Thymus (tissue), 11 donors: ENCODE data around the gene STRN3. TPM values are rescaled to one million over a fixed set of nuclear protein-coding genes. Genes with fewer than 3 reads are reported as not detected.
"Not testable (repeated sequence)": the region's sequence is repeated elsewhere in the genome, so short reads cannot be mapped to it uniquely, and the experiment has no call there.

Source experiments
- DNase-seq, 9 donors: peaks; one replicate each; pipeline ENCODE4 v3.0.0-alpha.2; 2013; ENCODE audit warnings: low spot score in 9 of 9, low read depth in 6 of 9, missing footprints in 1 of 9
- H3K27ac ChIP-seq, 2 donors: one replicate each; pipeline ENCODE4 v1.5.1; 2013; ENCODE audit warnings: control low read depth in 1 of 2, low read depth in 1 of 2, low read length in 1 of 2, mild to moderate bottlenecking in 1 of 2, moderate library complexity in 1 of 2
- H3K27me3 ChIP-seq, 2 donors: one replicate each; pipeline ENCODE4 v1.5.1; 2013; ENCODE audit warnings: low read length in 1 of 2; ENCODE audit not compliant: control insufficient read depth in 2 of 2, insufficient read depth in 1 of 2
- H3K36me3 ChIP-seq, 2 donors: one replicate each; pipeline ENCODE4 v1.5.1; 2013; ENCODE audit warnings: low read length in 1 of 2, mild to moderate bottlenecking in 1 of 2, moderate library complexity in 1 of 2; ENCODE audit not compliant: control insufficient read depth in 2 of 2, insufficient read depth in 2 of 2
- H3K4me1 ChIP-seq, 2 donors: one replicate each; pipeline ENCODE4 v1.5.1; 2013; ENCODE audit warnings: low read length in 2 of 2; ENCODE audit not compliant: control insufficient read depth in 2 of 2, insufficient read depth in 2 of 2
- H3K4me3 ChIP-seq, 2 donors: one replicate each; pipeline ENCODE4 v1.5.1; 2013; ENCODE audit warnings: low read length in 2 of 2, control low read depth in 1 of 2, mild to moderate bottlenecking in 1 of 2
- H3K9me3 ChIP-seq, 2 donors: one replicate each; pipeline ENCODE4 v1.5.1; 2013; ENCODE audit warnings: low read length in 1 of 2, mild to moderate bottlenecking in 1 of 2; ENCODE audit not compliant: control insufficient read depth in 2 of 2, insufficient read depth in 1 of 2
- WGBS: extraction: QIAGEN DNeasy Blood & Tissue Kit; methylation state at CpG from one replicate; pipeline ENCODE4 v1.1.7; 2013; 5-methylcytosine and 5-hydroxymethylcytosine counted together
- polyA plus RNA-seq: library from polyadenylated mRNA; stranded (reverse); fragments of 200-250 nt; gene quantifications from one replicate; pipeline ENCODE4 v1.2.3, GENCODE V29; 2013
- total RNA-seq: library from RNA; stranded (reverse); fragments of 120-200 nt; gene quantifications from one replicate; pipeline ENCODE4 v1.2.4, GENCODE V29; 2013
- donor health status: healthy.

Gene STRN3
- total and polyA plus RNA-seq, 2 donors, result 14.7 to 26.4 TPM

DNA sequence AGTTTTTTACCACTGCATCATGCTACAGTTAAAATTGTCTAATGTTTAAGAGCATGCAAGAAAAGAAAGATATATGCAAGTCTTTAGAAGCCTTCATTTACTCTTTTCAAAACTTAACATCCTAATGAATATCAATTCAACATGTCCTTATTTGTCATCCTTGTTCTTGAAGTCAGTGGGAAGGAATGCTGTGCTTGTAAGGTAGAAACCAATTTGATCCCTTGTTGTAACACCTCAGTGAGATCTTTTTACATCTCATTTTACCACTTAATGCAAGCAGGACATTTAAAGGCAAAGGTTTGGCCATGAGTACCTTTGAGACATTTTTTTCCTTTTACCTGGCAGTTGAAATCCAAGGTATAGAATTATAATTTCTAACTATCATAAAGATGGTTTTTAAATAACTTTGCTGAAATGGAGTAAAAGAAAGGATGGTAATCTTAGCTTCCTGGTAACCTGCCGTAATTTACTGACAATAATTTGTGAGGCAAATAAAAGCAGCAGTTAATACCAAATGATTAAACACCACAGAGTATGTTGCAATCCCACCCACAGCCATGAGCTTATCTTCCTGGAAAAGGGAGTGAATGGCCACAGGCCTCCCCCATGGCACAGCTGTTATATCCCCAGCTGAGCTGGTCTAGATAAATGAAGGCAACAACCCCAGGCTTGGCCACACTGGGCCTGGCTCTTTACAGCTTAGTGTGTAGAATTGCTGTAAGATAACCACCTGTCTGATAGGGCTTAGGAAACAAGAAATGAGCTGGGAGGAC lies 33.2 kb upstream of the STRN3 start:
- H3K27me3 ChIP-seq, result no peaks in the 10 kb centered on the region
- no peak overlapping the region for H3K4me3 ChIP-seq
- H3K36me3 ChIP-seq, result no peaks in the 10 kb centered on the region
- DNase-seq, result no peak
- WGBS, result 91% methylated on average over 1 of the region's 1 CpG
- H3K27ac ChIP-seq, result no peak overlapping the region
- no peaks in the 10 kb centered on the region for H3K4me1 ChIP-seq
- no peaks in the 10 kb centered on the region for H3K9me3 ChIP-seq

DNA sequence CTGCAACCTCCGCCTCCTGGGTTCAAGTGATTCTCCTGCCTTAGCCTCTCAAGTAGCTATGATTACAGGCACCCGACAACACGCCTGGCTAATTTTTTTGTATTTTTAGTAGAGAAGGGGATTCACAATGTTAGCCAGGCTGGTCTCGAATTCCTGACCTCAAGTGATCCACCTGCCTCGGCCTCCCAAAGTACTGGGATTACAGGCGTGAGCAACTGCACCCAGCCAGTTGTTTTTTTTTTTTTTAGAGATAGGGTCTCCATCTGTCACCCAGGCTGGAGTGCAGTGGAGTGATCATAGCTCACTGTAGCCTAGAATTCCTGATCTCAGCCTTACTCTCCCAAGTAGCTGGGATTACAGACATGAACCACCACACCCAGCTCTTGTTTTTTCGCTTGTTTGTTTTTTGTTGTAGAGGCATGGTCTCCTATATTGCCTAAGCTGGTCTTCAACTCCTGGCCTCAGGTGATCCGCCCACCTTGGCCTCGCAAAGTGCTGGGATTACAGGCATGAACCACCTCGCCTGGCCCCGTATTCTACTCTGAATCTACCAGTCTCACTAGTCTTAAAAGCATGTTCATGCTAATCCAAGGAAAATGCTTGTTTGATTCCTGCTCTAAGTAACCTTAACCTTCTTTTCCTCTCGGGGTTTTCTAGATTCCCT lies 31.7 kb upstream of the STRN3 start:
- Histone ChIP-seq H3K4me3 (no peak overlapping the region), H3K27me3 (no peaks in the 10 kb centered on the region), H3K9me3 (no peaks in the 10 kb centered on the region), H3K4me1 (no peaks in the 10 kb centered on the region), H3K36me3 (no peaks in the 10 kb centered on the region), H3K27ac (no peak overlapping the region)
- WGBS, result 98% methylated on average over 12 of the region's 12 CpGs
- no peak for DNase-seq

DNA sequence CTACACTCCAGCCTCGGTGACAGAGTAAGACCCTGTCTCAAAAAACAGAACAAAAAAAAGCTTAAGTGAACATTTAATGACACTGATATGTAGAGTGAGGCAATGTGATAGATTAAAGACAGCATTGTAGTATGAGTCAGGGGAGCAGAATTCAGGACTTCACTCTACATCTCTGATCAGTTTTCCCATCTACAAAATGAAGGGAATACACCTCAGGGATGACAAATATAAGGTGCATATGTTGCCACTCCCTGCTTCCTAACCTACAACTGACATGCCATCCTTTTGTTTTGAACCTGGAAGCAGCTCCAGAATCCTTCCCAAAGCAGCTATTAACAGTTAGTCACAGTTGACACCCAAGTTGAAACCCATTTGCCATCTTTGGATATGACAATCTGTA lies 30.9 kb upstream of the STRN3 start:
- Histone ChIP-seq H3K36me3 (no peaks in the 10 kb centered on the region), H3K4me3 (no peak overlapping the region), H3K4me1 (no peaks in the 10 kb centered on the region), H3K27me3 (no peaks in the 10 kb centered on the region), H3K27ac (no peak overlapping the region), H3K9me3 (no peaks in the 10 kb centered on the region)
- no peak for DNase-seq
- WGBS, result 98% methylated on average over 1 of the region's 1 CpG

DNA sequence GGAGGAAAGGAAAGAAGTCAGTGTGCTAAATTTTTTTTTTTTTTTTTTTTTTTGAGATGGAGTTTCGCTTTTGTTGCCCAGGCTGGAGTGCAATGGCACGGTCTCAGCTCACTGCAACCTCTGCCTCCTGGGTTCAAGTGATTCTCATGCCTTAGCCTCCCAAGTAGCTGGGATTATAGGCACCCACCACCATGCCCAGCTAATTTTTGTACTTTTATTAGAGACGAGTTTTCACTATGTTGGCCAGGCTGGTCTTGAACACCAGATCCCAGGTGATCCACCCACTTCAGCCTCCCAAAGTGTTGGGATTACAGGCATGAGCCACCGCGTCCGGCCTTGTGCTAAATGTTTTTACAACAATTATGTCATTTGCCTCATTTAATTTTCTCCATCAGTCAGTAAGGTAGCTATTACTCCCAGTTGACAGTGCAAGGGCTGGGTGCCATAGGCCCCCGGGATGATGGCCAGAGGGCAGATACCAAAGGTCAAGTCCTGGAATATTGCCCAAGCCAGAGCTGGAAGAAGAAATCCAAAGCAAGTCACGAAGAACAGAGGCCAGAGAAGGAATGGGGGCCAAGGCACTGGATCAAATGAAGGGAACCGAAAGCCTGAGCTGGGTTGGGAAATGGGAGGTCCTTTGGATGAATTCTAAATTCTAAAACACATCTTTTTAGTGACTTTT lies 26.9 kb upstream of the STRN3 start:
- H3K4me1 ChIP-seq, H3K9me3 ChIP-seq, H3K4me3 ChIP-seq, H3K27ac ChIP-seq, H3K27me3 ChIP-seq, H3K36me3 ChIP-seq, DNase-seq: not testable (repeated sequence)
- 97% methylated on average over 9 of the region's 9 CpGs for WGBS

DNA sequence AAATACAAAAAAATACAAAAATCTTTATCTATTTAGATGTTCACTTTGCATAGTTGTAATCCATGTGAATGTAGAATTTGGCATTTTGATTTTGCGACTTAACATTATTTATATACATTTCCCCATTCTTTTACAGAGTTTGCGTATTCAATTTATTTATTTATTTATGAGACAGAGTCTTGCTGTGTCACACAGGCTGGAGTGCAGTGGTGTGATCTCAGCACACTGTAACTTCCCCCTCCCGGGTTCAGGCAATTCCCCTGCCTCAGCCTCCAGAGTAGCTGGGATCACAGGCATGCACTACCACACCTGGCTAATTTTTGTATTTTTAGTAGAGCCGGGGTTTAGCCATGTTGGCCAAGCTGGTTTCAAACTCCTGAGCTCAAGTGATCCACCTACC lies 25.3 kb upstream of the STRN3 start:
- H3K36me3 ChIP-seq, result no peaks in the 10 kb centered on the region
- DNase-seq, result no peak
- H3K4me1 ChIP-seq, result no peaks in the 10 kb centered on the region
- H3K9me3 ChIP-seq, result no peaks in the 10 kb centered on the region
- 86% methylated on average over 4 of the region's 4 CpGs for WGBS
- no peaks in the 10 kb centered on the region for H3K27me3 ChIP-seq
- no peak overlapping the region for H3K4me3 ChIP-seq
- no peak overlapping the region for H3K27ac ChIP-seq

DNA sequence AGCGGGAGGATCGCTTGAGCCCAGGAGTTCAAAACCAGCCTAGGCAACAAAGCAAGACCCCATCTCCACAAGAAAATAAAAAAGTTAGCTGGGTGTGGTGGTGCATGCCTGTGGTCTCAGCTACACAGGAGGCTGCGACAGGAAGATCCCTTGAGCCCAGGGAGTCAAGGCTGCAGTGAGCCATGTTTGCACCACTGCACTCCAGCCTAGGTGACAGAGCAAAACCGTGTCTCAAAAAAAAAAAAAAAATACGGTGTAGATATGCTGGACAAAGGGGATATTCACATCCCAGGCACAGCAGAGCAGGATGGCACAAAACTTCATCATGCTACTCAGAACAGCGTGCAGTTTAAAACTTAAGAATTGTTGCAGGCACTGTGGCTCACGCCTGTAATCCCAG lies 24.8 kb upstream of the STRN3 start:
- Histone ChIP-seq H3K4me3 (no peak overlapping the region), H3K27ac (no peak overlapping the region), H3K4me1 (no peaks in the 10 kb centered on the region), H3K36me3 (no peaks in the 10 kb centered on the region), H3K27me3 (no peaks in the 10 kb centered on the region), H3K9me3 (no peaks in the 10 kb centered on the region)
- 97% methylated on average over 7 of the region's 7 CpGs for WGBS
- no peak for DNase-seq

DNA sequence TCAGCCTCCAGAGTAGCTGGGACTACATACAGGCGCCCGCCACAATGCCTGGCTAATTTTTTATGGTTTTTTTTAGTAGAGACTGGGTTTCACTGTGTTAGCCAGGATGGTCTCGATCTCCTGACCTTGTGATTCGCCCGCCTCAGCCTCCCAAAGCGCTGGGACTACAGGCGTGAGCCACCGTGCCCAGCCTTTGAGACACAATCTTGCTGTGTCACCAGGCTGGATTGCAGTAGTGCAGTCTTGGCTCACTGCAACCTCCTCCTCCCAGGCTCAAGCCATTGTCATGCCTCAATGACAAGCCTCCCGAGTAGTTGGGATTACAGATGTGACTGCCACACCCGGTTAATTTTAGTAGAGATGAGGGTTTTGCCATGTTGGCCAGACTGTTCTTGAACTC lies 21.3 kb upstream of the STRN3 start:
- 93% methylated on average over 10 of the region's 10 CpGs for WGBS
- Histone ChIP-seq H3K4me1 (no peaks in the 10 kb centered on the region), H3K9me3 (no peaks in the 10 kb centered on the region), H3K36me3 (no peaks in the 10 kb centered on the region), H3K4me3 (no peak overlapping the region), H3K27me3 (no peaks in the 10 kb centered on the region), H3K27ac (no peak overlapping the region)
- no peak for DNase-seq

DNA sequence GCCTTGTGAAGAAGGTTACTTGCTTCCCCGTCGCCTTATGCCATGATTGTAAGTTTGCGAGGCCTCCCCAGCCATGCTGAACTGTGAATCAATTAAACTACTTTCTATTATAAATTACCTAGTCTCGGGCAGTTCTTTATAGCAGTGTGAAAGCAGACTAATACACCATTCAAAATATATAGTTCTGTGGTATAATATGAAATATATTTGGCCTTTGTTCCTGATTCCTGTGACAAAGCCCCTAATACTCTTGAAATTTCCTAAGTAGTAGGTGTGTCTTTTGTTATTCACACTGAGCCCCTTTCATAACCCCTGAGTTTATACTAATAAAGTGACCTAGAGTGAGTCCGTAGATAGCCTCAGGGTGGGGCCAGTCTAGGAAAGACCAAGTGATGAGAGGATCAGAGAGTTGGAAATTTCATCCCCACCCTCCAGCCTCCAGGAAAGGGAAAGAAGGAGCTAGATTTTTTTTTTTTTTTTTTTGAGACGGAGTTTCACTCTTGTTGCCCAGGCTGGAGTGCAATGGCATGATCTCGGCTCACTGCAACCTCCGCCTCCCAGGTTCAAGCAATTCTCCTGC lies 19.4 kb upstream of the STRN3 start:
- H3K9me3 ChIP-seq, result no peaks in the 10 kb centered on the region
- no peak overlapping the region for H3K4me3 ChIP-seq
- H3K27ac ChIP-seq, result no peak overlapping the region
- no peaks in the 10 kb centered on the region for H3K4me1 ChIP-seq
- no peaks in the 10 kb centered on the region for H3K36me3 ChIP-seq
- 96% methylated on average over 8 of the region's 8 CpGs for WGBS
- DNase-seq, result no peak
- no peaks in the 10 kb centered on the region for H3K27me3 ChIP-seq

DNA sequence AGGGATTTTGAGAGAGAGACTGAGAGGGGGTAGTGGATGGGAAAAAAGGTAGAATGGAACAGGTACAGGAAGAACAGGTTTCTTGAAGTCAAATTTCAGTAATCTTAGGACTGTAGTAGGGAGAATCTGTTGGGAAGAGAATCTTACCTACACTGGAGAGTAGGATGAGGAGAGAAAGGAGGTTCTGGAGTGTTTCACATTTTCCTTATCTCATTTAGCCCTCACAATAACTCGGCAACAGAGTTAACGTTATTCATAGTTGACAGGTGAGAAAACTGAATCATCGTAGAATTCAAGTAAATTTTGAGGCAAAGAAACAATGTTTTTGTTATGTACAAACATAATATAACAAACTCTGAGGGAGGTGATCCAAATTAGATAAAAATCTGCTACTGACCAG lies 17.2 kb upstream of the STRN3 start:
- H3K27me3 ChIP-seq, result no peaks in the 10 kb centered on the region
- WGBS, result 95% methylated on average over 3 of the region's 3 CpGs
- no peaks in the 10 kb centered on the region for H3K4me1 ChIP-seq
- no peak overlapping the region for H3K4me3 ChIP-seq
- no peak for DNase-seq
- H3K27ac ChIP-seq, result no peak overlapping the region
- no peaks in the 10 kb centered on the region for H3K36me3 ChIP-seq
- no peaks in the 10 kb centered on the region for H3K9me3 ChIP-seq
